ENCODE data around the gene PIK3R1.

Gene PIK3R1

GRCh38 chr5:68277431-68277830 is 61.9 kb downstream of the PIK3R1 start:
- H3K27ac Mint-ChIP-seq, result peak overlapping the region in 1 of 2 donors; percentile 76
- H3K4me3 Mint-ChIP-seq, result no peak overlapping the region
- no peaks in the 10 kb centered on the region for H3K27me3 Mint-ChIP-seq
- H3K9me3 Mint-ChIP-seq, result no peaks in the 10 kb centered on the region
- H3K4me1 Mint-ChIP-seq, result peaks cover 97% of the 10 kb centered on the region
- ATAC-seq (no peak), DNase-seq (no peak)

DNA sequence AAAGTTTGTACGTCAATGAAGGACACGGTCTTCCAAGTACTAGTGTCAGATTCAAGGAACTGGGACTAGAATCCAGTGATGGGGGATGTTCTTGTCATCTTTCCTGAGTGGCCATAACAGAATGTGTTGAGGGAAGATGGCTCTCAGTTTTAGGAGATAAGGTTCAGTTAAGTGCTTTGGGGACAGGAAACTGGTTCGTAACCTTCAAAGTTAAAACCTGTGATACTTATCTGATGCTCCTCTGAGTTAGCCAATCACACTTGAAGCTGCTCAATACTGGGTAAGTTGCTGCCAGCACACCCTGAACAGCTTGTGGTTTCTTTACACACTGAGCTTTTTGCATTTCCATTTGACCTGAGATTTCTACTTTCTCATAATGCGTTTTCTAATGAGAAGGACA is 64.4 kb downstream of the PIK3R1 start:
- H3K4me1 Mint-ChIP-seq, result peaks cover 96% of the 10 kb centered on the region
- ATAC-seq (peak; percentile 93), DNase-seq (peak; percentile 33 to 63)
- peak overlapping the region; percentile 63 to 95 for H3K27ac Mint-ChIP-seq
- H3K4me3 Mint-ChIP-seq, result peak overlapping the region; percentile 77 to 85
- no peaks in the 10 kb centered on the region for H3K9me3 Mint-ChIP-seq
- no peaks in the 10 kb centered on the region for H3K27me3 Mint-ChIP-seq

GRCh38 chr5:68282001-68282400 is 66.4 kb downstream of the PIK3R1 start:
- Mint-ChIP-seq H3K27ac (peak overlapping the region; percentile 85 to 88), H3K4me3 (peak overlapping the region; percentile 84 to 85), H3K9me3 (no peaks in the 10 kb centered on the region), H3K4me1 (peaks cover 96% of the 10 kb centered on the region), H3K27me3 (no peaks in the 10 kb centered on the region)
- ATAC-seq (no peak), DNase-seq (no peak)

DNA sequence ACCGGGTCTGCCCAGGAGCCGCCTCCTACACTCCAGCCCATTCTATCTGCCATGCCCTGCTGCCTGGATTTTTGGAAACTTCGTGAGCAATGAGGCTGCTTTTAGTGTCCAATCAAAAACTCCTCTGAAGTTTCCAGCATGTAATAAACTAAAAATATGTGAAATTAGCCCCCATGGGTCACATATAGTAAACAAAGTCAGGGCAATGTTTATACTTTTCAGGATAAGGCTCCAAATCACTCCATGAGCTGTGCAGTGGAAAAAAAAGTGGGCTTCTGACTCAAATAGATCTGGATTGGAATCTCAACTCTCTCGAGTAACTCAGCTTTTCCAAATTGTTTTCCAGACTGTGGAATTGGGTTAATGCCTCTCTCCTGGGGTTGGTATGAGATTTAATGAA is 68.2 kb downstream of the PIK3R1 start:
- peaks cover 98% of the 10 kb centered on the region for H3K4me1 Mint-ChIP-seq
- peak overlapping the region in 1 of 2 donors; percentile 85 for H3K4me3 Mint-ChIP-seq
- ATAC-seq (no peak), DNase-seq (no peak)
- no peak overlapping the region for H3K27ac Mint-ChIP-seq
- no peaks in the 10 kb centered on the region for H3K9me3 Mint-ChIP-seq
- no peaks in the 10 kb centered on the region for H3K27me3 Mint-ChIP-seq

DNA sequence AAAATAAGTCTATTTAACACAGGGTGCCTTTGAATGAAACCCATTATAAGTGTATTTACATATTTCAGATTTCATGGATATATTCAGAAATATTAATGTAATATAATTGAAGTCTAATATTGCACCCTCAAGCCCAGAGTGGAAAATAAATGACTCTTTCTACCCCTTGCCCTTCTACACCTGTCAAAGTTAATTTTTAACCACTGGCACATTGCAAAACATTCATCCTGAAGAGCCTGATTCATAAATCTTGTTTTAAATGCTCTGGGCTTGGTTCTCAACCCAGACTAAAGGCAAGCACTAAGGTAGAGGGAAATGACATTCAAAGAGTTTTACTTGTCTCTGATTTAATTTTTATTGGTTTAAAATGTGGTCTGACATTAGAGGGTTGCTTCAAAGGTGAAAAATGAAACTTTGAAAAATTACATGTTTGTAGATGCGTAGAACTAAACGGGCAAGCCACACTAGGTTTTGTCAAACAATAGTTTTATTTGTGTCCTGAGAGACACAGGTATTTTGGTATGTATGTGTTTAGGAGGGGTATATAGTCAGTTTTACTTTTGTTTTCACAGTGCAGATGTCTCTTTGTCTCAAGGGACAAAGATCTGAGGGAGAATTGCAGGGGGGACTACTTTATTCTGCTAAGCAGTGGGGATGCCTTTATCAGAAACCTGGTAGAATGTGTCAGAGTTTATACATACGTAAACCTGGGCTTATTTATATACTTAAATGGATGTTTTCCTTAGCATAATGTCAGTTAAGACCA is 69.7 kb downstream of the PIK3R1 start:
- Mint-ChIP-seq H3K4me3 (peak overlapping the region; percentile 67 to 76), H3K27ac (peak overlapping the region; percentile 78 to 92), H3K27me3 (no peaks in the 10 kb centered on the region), H3K9me3 (no peaks in the 10 kb centered on the region), H3K4me1 (peaks cover 98% of the 10 kb centered on the region)
- peak; percentile 44 for ATAC-seq
- DNase-seq, result no peak

DNA sequence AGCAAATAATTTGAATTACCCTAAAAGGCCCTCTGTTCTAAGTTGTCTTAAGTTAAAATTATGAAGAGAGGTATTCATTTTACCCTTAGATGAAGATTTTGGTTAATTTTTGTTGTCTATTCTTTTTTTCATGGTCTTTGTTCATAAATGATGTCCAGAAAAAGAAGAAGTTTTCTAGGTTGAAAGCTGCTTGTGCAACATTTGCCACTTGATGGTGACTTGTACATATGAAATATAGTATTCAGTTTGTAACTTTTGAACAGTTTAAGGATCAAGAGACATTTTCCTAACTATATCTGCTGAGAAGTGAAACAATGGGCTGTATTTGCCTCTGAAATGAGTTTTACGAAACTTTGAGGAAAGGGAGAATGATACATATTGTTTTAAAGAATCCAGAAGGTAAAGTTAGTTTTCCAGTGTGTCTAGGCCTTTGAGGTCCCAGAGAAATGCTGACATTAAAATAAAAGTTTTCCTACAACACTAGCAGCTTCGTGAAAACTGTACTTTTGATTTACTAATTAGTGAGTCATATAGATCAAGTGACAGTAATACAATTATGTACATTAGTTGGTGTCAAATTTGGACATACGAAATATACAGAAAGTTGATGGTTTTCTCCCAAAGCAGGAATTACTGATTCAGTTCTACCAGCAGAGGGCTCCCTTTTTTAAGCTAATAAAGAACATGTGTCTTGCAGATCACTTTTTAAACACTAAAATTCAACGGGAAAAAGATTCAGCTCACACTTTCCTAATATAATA is 70.5 kb downstream of the PIK3R1 start:
- DNase-seq (no peak), ATAC-seq (no peak)
- H3K9me3 Mint-ChIP-seq, result no peaks in the 10 kb centered on the region
- peak overlapping the region; percentile 78 to 92 for H3K27ac Mint-ChIP-seq
- H3K27me3 Mint-ChIP-seq, result no peaks in the 10 kb centered on the region
- peak overlapping the region; percentile 67 to 76 for H3K4me3 Mint-ChIP-seq
- H3K4me1 Mint-ChIP-seq, result peaks cover 98% of the 10 kb centered on the region

DNA sequence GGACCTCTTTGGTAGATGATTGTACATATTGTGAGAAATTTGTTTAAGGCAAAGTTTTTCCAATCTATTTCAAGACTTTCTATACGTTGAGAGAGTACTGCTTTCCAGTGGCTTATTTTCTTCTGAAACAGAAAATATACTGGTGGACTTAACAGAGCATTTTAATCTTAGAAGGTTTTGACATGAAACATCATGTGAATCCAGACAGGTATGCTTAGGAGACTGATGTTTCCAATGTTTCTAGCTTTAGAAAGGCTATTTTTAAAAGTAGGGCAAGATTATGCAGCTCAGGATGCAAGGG is 71.0 kb downstream of the PIK3R1 start:
- Mint-ChIP-seq H3K4me3 (peak overlapping the region; percentile 67 to 76), H3K9me3 (no peaks in the 10 kb centered on the region), H3K27ac (no peak overlapping the region), H3K4me1 (peaks cover 98% of the 10 kb centered on the region), H3K27me3 (no peaks in the 10 kb centered on the region)
- DNase-seq, result no peak
- ATAC-seq, result no peak

GRCh38 chr5:68287631-68287975 is 72.0 kb downstream of the PIK3R1 start:
- Mint-ChIP-seq H3K4me3 (peak overlapping the region; percentile 82 to 93), H3K27me3 (no peaks in the 10 kb centered on the region), H3K4me1 (peaks cover 97% of the 10 kb centered on the region), H3K9me3 (no peaks in the 10 kb centered on the region), H3K27ac (peak overlapping the region in 1 of 2 donors; percentile 68)
- ATAC-seq (no peak), DNase-seq (no peak)

DNA sequence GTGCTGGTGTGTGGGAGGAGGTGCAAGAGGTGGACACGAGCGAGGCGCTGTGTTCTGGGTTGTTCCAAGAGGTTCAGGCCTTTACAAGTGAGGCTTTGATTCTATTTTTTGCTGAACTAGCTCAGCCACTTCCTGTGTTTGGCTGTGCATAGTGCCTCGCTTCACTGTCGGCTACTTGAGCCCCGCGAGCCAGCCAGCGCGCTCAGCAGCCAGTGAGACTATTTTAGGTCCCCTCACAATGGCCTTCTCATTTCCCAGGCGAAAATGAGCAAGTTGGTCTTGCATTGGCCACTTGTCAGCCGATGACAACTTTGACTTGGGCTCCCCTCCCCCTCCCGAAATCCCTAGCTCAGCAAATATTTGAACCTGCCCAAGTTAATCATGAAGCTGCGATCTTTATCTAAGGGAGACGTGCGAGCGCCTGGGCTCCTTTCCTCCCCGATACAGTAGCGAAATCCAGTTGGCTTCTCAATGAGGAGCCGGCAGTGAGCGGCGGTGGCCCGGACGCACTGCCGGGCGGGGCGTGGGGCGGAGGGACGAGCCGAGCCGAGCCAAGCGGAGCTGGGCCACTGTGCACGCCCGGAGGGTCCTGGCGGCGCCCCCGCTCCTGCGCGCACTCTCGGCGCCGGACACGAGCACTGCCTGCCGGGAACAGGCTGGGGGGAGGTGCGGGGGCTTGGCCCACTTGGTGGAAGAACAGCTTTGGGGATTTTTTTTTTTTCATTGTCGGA is 72.6 kb downstream of the PIK3R1 start:
- ATAC-seq (peak; percentile 89), DNase-seq (peak; percentile 42 to 57)
- Mint-ChIP-seq H3K27me3 (no peaks in the 10 kb centered on the region), H3K4me1 (peaks cover 93% of the 10 kb centered on the region), H3K4me3 (peak overlapping the region; percentile 82 to 93), H3K9me3 (no peaks in the 10 kb centered on the region), H3K27ac (peak overlapping the region; percentile 68 to 76)

- H3K9me3 Mint-ChIP-seq, result no peaks in the 10 kb centered on the region
- H3K4me1 Mint-ChIP-seq, result peaks cover 87% of the 10 kb centered on the region
- no peaks in the 10 kb centered on the region for H3K27me3 Mint-ChIP-seq
- peak overlapping the region; percentile 82 to 93 for H3K4me3 Mint-ChIP-seq
- ATAC-seq, result peak; percentile 18
- DNase-seq, result no peak
- H3K27ac Mint-ChIP-seq, result peak overlapping the region; percentile 68 to 76
Measured at GRCh38 chr5:68288707-68289134, 73.2 kb downstream of the PIK3R1 start.

GRCh38 chr5:68289498-68289897 is 73.9 kb downstream of the PIK3R1 start:
- ATAC-seq (no peak), DNase-seq (no peak)
- Mint-ChIP-seq H3K4me3 (peak overlapping the region in 1 of 2 donors; percentile 82), H3K27ac (no peak overlapping the region), H3K9me3 (no peaks in the 10 kb centered on the region), H3K27me3 (no peaks in the 10 kb centered on the region), H3K4me1 (peaks cover 80% of the 10 kb centered on the region)

DNA sequence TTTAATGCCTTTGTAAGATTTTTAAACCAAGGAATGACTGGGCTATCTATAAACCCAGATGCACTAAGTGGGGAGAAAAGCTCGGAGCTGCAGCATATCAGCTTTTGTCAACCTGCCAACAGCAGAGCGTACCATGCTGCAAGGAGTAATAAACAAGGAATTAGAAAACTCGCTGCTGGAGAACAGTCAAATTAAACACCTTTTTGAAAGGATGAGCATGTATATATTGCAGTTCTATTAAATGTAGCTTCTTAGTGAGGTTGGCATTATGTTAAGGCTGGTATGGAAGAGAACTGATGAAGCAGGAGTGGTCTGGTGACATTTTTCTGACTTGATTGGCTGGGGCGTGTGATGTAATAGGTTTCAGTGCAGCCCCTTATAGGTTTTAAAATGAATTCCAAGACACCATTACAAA is 74.7 kb downstream of the PIK3R1 start:
- DNase-seq (no peak), ATAC-seq (no peak)
- Mint-ChIP-seq H3K27ac (no peak overlapping the region), H3K4me1 (peaks cover 72% of the 10 kb centered on the region), H3K4me3 (no peak overlapping the region), H3K9me3 (no peaks in the 10 kb centered on the region), H3K27me3 (no peaks in the 10 kb centered on the region)

- no peaks in the 10 kb centered on the region for H3K9me3 Mint-ChIP-seq
- no peak for ATAC-seq
- DNase-seq, result no peak
- no peak overlapping the region for H3K27ac Mint-ChIP-seq
- peaks cover 66% of the 10 kb centered on the region for H3K4me1 Mint-ChIP-seq
- H3K4me3 Mint-ChIP-seq, result no peak overlapping the region
- H3K27me3 Mint-ChIP-seq, result no peaks in the 10 kb centered on the region
Measured at GRCh38 chr5:68290847-68291246, 75.3 kb downstream of the PIK3R1 start.

DNA sequence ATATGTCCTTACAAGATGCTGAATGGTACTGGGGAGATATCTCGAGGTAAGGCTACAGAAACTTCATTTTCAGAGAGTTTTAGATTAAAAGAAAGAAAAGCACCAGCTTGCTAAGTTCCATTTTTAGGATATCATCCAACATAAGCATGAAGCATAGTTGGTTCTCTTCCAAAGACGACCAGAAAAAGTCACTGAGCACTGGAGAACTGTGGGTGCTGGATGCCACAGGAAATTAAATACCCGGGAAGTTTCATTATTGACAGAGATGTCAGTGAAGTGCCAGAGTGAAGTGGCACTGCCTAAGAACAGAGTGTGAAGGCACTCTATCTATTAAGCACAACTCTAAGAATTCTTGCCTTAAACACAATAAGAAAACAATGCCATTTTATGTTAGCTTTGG is 76.8 kb downstream of the PIK3R1 start:
- Mint-ChIP-seq H3K27ac (no peak overlapping the region), H3K9me3 (no peaks in the 10 kb centered on the region), H3K4me3 (no peak overlapping the region), H3K27me3 (no peaks in the 10 kb centered on the region), H3K4me1 (peaks cover 51% of the 10 kb centered on the region)
- DNase-seq, result no peak
- no peak for ATAC-seq

GRCh38 chr5:68295772-68296171 is 80.2 kb downstream of the PIK3R1 start:
- ATAC-seq (no peak), DNase-seq (no peak)
- Mint-ChIP-seq H3K4me3 (no peak overlapping the region), H3K27ac (no peak overlapping the region), H3K4me1 (peaks cover 23% of the 10 kb centered on the region), H3K27me3 (no peaks in the 10 kb centered on the region), H3K9me3 (no peaks in the 10 kb centered on the region)

GRCh38 chr5:68296895-68297294 is 81.3 kb downstream of the PIK3R1 start:
- no peak overlapping the region for H3K27ac Mint-ChIP-seq
- no peaks in the 10 kb centered on the region for H3K9me3 Mint-ChIP-seq
- no peak for DNase-seq
- H3K4me1 Mint-ChIP-seq, result peaks cover 17% of the 10 kb centered on the region
- H3K4me3 Mint-ChIP-seq, result no peak overlapping the region
- H3K27me3 Mint-ChIP-seq, result no peaks in the 10 kb centered on the region
- ATAC-seq, result no peak
